Measurements from ENCODE around the gene ARL2. TPM values are rescaled to one million over a fixed set of nuclear protein-coding genes. Genes with fewer than 3 reads are reported as not detected.
A peak's percentile ranks its signal among the peaks of the same experiment; 100 is the strongest.
"Not testable (repeated sequence)": the region's sequence is repeated elsewhere in the genome, so short reads cannot be mapped to it uniquely, and the experiment has no call there.

Gene ARL2
- polyA plus RNA-seq, 1 donor: 135 TPM

DNA sequence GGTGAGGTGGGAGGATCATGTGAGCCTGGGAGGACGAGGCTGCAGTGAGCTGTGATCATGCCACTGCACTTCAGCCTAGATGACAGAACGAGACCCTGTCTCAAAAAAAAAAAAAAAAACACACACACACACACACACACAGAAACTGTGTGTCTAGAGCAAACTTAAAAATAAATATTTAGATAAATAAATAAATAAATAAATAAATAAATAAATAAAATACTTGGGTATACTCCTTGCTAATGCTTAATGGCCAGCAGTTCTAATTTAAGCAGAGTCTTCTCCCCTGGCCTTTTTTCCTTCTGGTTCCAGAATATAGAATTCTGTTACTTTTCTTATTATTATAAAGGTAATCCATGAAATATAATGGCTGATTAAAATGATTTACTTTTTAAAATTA, 5.1 kb upstream of the ARL2 start:
- no peak for DNase-seq

DNA sequence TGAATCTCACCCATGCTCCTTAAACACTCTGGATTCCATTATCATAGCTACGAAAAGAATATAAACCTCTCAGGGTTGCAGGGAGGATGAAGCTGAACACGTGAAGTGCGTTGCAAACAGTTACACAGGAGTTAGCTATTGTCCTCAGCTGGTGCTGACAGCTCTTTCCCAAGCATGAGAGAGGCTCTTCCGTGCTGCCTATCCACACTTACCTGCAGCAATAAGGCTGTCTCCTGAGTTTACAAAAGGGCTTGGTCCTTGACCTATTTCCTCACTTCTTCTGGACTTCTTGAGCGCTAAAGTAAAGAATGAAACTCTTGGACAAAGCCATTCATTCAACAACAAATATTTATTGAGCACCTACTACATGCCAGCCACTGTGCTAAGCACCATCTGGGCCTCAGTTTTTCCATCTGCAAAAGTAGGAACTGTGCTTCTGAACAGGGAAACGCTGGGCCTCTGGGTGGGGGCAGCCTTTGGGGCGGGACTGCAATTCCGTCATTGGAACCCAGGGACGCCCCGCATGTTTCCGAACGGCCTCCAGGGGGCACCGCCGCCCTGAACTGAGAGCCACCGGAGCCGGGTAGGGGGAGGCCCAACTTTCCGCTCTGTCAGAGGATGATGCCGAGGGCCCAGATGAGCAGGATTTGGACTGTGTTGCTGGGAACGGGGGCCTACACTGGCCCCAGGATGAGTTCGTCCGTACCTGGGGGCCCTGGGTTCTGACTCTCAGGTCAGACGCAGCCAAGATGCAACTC, 651 bp upstream of the ARL2 start:
- DNase-seq: peak; percentile 96

DNA sequence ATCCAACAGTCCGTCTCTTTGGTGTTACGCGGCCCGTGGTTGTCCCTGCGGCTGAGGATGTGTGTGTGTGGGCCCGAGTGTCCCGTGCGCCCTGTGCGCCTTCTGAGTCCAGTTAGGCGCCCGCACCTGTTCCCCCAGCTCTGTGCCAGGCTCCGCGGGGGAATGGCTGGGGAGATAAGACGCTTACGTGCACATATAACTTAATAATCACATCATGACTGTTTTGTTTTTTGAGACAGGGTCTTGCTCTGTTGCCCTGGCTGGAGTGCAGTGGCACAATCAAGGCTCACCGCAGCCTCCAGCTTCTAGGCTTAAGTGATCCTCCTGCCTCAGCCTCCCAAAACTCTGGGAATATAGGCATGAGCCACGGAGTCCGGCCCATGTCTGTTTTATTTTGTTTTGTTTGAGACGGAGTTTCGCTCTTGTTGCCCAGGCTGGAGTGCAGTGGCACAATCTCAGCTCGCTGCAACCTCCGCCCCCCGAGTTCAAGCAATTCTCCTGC, 817 bp downstream of the ARL2 start:
- no peak for DNase-seq

DNA sequence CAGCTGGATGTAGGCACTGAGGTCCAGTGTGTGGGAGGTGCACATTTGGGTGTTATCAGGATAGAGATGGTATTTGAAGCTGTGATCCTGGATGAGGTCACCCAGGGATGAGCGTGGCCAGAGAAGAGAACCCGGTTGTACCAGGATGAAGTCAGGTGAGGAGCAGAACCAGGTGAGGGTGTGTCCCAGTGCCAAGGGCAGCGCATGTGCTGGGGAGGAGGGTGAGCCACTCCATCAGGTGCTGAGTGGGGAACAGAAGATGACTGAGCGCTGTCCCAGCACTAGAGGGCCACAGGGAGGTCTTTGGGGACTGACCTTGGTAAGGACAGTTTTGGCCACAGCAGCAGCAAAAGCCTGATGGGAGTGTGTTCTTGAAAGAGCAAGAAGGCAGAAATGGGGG, 2.7 kb downstream of the ARL2 start:
- DNase-seq: no peak

DNA sequence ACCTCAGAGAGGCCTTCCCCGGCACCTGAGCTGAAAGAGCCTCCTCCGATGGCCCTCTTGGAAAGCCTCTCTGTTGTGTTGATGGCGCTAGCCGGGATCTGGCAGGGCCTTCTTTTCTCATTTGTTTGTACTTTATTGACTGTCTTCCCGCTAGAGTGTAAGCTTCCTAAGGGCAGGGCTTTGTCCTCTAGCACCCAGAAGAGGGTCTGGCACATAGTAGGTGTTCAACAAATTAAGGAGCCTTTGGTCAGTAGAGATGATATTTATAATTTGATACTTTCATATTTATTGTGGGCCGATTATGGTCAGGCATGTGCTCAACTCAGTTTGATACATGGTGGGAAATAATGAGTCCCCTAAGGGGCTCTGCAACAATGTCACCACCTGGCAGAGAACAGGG, 4.0 kb downstream of the ARL2 start:
- no peak for DNase-seq

DNA sequence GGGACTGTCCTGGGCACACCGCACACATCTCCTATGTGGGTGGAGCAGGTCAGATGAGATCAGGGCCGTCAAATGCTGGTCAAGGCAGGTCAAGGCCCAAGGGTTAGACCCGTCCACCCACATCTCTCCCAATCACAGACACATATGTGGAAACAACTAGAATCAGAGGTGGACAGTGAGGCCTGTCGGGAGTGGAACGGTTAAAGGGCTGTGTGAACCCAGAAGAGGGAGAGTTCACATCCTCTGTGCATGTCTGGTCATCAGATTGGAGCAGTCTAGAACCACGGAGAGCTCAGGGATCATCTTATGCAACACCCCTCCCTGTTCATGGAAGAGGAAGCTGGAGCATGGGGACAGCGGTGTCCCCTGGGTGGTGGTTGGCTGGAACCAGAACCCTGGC, 5.9 kb downstream of the ARL2 start:
- no peak for DNase-seq

DNA sequence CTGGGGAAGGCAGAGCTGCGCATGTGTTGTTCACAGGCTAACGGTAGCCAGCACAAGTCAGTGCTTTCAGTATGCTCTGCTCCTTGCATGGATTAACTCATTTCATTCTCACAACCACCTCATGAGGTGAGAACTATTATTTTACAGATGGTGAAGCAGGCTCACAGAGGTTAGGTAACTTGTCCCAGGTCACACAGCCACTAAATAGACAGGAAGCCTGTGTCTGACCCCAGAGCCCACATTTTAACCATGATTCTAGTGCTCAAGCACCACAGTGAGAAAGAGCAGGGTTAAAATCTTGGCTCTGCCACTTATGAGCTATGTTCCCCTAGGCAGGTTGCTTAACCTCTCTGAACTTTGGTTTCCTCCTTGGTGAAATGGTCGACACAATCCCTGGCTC, 7.0 kb downstream of the ARL2 start:
- DNase-seq: no peak

DNA sequence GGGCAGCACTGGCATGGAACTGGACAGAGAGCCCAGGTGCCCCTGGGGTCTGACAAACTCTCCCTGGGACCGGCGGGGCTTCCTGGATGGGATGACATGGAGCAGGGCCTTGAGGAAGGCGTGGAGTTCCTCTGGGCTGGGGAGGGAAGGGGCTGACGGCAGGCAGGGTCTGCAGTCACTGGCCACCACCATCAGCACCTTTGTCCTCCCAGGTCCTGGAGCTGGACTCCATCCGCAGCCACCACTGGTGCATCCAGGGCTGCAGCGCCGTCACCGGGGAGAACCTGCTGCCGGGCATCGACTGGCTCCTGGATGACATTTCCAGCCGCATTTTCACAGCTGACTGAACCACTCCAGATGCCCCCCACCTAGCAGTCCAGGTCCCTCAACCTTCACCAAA, 7.5 kb downstream of the ARL2 start:
- DNase-seq: no peak

DNA sequence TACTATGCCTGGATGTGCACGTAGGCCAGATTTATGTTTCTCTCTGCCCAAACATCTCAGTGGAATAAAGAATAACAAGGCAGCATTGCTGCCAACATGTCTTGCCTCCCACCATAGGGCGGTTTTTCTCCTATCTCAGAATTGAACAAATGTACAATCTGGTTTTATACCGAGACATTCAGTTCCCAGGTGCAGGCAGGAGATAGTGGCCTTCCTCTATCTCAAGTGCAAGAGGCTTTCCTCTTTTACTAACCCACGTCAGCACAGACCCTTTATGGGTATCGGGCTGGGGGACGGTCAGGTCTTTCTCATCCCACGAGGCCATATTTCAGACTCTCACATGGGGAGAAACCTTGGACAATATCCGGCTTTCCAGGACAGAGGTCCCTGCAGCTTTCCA, 9.5 kb downstream of the ARL2 start:
- not testable (repeated sequence) for DNase-seq

DNA sequence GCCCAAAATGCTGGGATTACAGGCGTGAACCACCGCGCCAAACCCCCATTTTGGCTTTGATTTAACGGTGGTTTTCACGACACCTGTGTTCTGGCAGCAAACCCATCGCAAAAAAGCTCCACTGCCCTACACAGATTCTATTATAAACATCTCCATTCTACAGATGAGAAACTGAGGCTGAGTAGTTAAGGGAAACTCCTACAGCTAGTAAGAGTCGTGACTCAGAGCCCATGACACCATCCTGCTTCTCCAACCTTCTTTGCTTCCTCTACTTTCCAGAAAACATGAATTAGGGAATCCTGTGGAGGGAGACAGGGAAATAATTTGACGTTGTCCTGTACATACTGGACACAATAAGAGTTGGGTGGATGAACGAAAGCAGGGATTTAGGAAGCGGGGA, 12.8 kb downstream of the ARL2 start:
- DNase-seq: no peak

DNA sequence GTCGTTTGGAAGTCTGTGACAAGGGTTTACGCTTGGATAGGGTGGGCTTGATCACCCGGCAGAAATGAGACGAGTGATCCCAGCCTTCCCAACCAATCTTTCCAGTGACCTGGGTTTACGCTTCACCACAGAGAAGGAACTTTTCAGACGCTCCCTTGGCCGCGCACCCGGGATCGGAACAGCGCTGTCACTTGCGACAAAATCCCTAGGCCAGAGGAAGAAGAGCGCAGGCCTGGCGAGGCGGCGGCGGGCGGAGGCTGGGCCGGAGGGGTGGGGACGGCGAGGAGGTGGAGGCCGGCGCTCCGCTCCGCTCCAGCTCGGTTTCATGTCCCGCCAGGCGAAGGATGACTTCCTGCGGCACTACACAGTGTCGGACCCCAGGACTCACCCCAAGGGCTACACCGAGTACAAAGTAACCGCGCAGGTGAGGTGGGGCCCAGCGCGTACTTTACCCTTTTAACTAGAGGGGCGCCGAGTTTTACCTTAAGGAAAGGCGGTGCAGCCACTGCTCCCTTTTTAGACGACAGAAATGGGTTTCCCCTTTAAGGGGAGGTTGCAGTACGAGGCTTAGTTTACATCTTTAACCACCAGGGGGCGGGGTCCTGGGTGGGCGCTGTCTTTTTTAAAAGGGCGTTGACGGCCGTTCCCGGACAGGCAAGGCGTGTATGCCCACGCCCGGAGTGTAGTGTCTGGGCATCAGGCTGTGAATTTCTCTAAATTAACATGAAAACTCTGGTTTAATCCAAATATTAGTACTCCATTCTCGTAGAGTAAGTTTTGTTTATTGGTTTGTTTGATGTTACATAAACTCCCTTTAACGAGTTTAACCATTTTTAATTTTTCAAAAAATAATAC, 13.5 kb downstream of the ARL2 start, which contains the start of gene SNX15:
SNX15 (plus strand) TSS at position 227 of the 855 bp plus-strand sequence; CDS start at position 326, 99 bp downstream.
- DNase-seq: peak; percentile 96

DNA sequence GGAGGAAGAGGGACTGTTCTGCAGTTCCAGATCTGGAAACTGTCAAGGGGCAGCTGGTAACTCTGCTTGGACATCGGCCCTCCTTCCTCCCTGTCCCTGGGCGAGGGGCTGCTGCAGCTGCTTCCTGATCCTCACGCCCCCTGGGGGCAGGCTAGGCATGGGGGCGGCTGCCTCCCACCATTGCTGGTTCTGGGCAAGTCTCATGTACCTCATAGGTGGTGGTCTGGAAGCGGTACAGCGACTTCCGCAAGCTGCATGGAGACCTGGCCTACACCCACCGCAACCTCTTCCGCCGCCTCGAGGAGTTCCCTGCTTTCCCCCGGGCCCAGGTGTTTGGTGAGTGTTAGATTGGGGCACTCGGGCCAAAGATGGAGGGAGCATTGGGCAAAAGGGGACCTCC, 18.3 kb downstream of the ARL2 start:
- no peak for DNase-seq

DNA sequence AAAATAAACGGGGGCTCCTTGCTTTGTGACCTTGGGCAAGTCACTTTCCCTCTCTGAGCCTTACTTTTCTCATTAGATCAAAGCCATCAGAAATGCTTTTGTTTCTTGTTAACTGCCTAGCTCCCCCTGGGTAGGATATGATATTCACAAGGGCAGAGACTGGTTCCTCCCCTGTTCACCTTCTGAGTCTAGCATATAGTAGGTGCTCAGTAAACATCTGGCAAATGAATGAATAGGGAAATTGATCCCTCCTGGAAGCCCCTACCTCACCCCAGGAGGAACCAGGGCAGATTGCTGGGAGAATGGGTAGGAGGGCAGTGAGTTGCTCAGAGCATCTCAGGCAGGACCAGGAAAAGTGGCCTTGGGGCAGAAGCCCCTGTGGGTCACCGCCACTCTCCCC, 20.5 kb downstream of the ARL2 start:
- DNase-seq: no peak

DNA sequence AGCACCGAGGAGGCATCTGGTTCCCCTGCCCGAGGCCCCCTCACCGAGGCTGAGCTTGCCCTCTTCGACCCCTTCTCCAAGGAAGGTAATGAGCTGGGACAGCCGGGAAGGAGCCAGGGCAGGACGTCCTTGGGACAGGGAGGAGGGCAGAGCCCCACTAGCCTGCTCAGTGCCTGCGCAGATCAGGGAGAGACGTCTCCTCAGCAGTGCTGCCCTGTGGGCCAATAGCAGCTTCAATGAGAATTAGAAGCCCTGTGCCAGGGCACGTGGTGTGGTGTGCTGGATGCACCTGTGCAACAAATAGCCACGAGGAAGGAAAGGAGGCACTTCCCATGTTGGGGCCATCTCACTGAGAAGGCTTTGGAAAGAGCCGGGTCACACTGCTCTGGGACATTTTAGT, 21.6 kb downstream of the ARL2 start:
- no peak for DNase-seq

DNA sequence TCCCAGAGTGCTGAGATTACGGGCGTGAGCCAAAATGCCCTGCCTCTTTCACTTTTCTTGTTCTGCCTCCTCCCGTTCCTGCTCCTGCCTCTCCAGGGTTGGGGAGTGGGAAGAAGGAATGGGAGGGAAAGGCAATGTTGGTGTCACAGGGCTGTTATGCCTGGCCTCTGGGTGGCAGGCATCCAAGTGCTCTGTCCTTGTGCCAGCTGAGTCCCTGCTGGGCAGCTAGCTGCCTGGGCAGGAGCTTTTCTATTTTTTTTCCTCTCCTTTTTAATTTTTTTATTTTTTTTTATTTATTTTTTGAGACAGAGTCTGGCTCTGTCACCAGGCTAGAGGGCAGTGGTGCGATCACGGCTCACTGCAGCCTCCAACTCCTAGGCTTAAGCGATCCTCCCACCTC, 23.0 kb downstream of the ARL2 start:
- DNase-seq: no peak

DNA sequence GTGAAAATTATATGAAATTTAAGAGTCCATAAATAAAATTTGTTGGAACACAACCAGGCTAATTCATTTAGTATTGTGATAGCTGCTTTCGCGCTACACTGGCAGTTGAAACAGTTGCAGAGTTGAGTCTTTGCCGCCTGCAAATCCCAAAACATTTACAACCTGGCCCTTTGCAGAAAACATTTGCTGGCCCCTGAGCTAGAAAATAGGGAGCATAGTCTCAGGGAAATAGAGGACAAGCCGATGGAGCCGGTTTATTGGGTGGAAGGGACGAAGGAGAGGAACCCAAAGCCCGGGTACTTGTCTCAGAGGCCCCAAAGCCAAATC, 26.5 kb downstream of the ARL2 start:
- no peak for DNase-seq

DNA sequence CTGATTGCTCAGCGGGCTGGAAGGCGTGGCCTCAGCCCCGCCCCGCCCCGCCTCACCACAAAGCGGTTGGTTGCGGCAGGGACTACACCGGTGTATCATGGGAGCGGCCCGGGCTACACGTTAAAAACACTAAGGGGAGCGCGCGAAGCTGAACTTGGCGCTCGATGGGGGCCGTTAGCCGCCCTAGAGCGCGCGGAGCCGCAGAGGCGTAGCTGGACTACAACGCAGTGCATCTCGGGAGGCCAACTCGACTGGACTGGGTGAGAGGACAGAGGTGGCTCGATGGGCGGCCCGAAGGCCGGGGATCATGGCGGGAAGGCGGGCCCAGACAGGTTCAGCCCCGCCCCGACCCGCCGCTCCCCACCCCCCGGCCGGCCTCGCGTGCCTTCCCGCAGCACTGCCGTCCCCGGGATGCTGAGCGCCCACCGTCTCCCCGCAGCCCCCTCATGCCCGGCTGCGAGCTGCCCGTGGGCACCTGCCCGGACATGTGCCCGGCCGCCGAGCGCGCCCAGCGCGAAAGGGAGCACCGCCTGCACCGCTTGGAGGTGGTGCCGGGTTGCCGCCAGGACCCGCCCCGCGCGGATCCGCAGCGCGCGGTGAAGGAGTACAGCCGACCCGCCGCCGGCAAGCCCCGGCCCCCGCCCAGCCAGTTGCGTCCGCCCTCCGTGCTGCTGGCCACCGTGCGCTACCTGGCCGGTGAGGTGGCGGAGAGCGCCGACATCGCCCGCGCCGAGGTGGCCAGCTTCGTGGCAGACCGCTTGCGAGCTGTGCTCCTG, 27.1 kb downstream of the ARL2 start, which contains the start of gene SAC3D1:
SAC3D1 (plus strand) TSS at position 364 of the 776 bp plus-strand sequence; CDS start at position 447, 83 bp downstream.
- DNase-seq: peak; percentile 89

DNA sequence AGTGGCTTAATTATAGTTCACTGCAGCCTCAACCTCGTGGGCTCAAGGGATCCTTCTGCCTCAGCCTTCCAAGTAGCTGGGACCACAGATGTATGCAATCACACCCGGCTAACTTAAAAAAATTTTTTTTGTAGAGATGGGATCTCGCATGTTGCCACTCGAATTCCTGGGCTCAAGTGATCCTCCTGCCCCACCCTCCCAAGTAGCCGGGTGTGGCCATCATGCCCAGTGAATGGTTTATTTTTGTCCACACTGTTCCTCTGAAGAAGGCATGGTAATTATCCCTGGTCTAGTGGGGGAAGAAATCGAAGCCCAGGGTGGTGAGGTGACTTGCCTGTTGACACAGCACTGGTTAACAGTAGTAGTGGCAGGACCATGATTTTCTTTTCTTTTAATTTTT, 28.9 kb downstream of the ARL2 start:
- no peak for DNase-seq

DNA sequence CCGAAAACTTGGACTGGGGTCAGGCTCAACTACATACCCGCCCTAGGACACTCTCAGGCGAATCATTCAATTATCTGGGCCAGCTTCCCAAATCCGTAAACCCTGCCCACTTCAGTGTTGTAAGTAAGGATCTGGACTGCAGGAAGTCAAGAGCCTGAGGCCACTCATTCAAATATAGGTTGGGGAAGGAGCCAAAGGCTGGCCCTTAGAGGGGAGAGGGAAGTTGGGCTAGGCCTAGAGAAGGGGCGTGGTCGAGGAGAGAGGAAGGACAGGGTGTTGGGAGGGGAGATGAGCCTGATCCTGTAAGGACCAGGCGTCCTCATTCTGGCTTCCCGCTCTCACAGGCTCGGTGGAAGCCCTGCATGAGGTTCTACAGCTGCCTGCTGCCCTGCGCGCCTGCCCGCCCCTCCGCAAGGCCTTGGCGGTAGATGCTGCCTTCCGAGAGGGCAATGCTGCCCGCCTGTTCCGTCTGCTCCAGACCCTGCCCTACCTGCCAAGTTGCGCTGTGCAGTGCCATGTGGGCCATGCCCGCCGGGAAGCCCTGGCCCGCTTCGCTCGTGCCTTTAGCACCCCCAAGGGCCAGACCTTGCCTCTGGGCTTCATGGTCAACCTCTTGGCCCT, 30.0 kb downstream of the ARL2 start:
- DNase-seq: peak; percentile 47

DNA sequence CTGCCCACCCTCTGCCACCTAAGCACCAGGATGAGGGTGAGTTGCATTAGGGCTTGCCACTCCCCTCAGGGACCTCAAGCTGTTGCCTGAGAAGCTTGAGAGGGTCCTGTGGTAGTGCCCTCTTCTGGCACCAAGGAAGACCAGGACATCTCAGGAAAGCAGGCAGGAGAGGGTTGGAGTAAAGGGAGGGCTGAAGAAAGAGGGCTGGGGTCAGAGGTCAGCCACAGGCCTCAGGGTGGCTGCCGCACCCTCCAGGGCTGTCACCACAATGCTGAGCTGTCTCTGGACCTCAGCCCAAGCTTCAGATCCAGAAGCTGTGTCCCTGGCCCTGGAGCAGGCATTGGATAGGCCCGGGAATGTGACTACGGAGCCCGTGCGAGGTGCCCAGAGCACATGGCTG, 31.1 kb downstream of the ARL2 start:
- DNase-seq: no peak

DNA sequence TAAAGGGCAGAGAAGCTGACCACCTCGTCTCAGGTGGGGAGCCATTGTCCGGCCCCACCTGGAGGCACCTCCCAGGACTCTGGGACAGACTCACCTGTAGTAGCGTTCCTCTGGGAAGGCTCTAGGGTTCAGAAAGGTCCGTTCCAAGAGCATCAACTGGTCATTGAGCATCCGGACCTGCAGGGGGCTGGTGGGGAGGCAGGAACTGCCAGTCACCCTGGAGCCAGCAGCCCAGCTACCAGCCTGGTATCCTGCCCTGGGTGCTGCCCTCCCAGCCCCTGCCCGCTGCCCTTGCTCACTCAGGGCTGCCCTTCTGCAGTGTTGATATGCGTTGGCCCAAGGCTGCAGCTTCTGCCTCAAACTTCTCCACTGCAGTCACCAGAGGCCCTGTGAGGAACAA, 31.8 kb downstream of the ARL2 start:
- DNase-seq: no peak
